ENCODE results near the gene SRGN.
"Not testable (repeated sequence)": the region's sequence is repeated elsewhere in the genome, so short reads cannot be mapped to it uniquely, and the experiment has no call there.

Gene SRGN, protein sequence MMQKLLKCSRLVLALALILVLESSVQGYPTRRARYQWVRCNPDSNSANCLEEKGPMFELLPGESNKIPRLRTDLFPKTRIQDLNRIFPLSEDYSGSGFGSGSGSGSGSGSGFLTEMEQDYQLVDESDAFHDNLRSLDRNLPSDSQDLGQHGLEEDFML

GRCh38 chr10:69087590-69088470 lies at the start of gene SRGN:
TSS of gene SRGN (plus strand) at chr10:69088103. CDS start at chr10:69088158, 55 bp downstream.
- no peak for FAIRE-seq

- FAIRE-seq: not testable (repeated sequence)
Measured at GRCh38 chr10:69040904-69041303, 47.0 kb upstream of the SRGN start.

DNA sequence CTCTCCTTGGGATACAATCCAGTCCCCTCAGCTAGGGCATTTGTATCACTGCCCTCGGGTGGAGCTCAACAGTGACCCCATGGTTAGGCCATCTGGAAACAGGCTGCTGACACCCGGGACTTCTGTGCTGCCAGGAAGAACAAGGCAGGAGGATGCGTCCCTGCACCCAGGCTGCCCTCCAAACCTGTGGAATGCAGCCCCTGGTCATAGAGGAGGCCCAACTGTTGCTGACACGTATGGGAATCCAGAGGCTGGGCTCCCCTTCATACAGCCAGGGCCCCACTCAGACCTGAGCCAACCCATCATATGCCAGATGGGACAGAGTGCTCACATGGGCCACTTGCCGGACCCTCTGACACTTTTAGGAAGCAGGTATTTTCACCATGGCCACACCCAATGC lies 45.5 kb upstream of the SRGN start:
- no peak for FAIRE-seq

DNA sequence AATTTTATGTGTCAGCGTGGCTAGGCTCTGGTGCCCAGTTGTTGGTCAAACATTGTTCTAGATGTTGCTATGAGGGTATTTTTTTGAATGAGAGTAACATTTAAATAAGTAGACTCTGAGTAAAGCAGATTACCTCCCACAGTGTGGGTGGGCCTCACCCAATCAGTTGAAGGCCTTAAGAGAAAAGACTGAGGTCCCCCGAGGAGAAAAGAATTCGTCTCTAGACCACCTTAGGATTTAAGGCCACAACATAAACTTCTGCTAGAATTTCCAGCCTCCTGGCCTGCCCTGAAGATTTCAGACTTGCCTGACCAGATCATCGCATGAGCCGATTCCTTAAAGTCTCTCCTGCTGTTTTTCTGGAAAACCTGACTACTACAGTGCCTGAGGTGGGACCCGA lies 45.1 kb upstream of the SRGN start:
- no peak for FAIRE-seq

DNA sequence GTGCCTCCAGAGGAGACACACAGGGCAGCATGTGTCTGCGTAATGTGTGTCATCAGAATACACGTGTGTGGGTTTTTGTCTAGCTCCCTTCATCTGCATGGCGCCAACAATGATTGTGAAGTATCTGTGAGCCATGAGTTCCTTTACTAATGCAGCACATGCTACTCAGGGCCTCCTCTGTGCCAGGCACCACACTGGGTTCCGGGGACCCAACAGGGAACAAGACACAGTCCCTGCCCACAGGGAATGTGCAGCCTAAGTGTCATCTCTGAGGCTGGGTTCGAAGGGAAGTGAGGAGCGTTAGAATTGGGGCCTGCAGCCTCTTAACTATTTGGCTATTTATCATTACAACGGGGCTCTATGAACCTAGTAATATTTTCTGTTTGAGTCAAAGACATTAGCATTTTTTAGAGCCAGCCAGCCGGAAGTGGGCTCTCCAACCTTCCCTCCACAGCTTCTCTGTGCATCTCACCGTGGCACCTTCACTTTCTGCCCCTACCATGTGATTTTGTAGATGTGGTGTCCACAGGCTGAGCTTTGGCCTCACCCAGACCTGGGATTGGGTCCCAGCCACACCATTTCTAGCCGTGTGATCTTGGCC lies 43.9 kb upstream of the SRGN start:
- no peak for FAIRE-seq

- FAIRE-seq: no peak
Measured at GRCh38 chr10:69044546-69044945, 43.4 kb upstream of the SRGN start.

GRCh38 chr10:69045441-69046300 lies 42.2 kb upstream of the SRGN start:
- no peak for FAIRE-seq

GRCh38 chr10:69047111-69047832 lies 40.6 kb upstream of the SRGN start:
- no peak for FAIRE-seq

GRCh38 chr10:69048103-69048502 lies 39.8 kb upstream of the SRGN start:
- no peak for FAIRE-seq

DNA sequence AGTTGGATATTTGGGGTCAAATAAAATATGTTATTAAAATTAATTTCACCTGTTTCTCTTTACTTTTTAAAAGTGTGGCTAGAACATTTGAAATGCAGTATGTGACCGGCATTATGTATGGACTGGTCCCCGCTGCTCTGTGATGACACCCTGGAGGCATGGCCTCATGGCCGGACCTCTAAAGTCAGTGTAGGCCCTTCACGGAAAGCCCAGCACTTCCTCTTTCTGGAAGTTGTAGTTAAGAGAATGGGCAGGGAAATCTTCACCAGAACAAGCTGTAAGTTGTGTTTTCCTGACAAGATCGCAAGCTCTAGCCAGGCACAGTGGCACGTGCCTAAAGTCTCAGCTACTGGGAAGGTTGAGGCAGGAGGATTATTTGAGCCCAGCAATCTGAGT lies 38.3 kb upstream of the SRGN start:
- FAIRE-seq: no peak

DNA sequence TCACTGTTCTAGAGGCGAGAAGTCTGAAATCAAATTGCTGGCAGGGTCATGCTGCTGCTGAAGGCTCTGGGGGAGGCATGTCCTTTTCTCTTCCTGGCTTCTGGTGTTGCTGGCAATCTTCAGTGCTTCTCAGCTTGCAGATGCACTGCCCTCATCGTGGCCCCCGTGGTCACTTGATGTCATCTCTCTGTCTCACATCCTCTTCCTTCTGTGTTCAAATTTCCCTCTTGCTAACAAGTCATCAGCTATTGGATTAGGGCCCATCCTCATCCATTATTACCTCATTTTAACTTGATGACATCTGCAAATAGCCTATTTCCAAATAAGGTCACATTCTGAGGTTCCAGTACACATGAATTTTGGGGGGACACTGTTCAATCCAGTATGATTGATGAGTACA lies 36.6 kb upstream of the SRGN start:
- FAIRE-seq: no peak

- no peak for FAIRE-seq
Measured at GRCh38 chr10:69051710-69052487, 36.0 kb upstream of the SRGN start.

GRCh38 chr10:69052736-69053135 lies 35.2 kb upstream of the SRGN start:
- no peak for FAIRE-seq

DNA sequence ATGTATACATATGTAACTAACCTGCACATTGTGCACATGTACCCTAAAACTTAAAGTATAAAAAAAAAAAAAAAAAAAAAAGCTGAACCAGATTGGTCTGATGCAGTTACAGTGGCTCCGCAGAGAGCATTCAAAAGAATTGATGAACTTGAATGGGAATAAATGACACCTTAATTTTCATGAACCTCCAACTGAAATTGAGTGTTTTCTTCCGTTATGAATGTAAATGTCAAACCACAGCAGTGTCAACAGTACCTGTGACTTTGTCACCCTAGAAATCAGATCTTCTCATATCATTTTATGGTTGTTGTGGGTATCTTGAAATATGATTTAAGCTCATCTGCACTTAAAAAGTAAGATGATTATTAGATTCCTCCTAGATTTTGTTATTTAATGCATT lies 32.7 kb upstream of the SRGN start:
- FAIRE-seq: no peak

- no peak for FAIRE-seq
Measured at GRCh38 chr10:69056129-69056528, 31.8 kb upstream of the SRGN start.

DNA sequence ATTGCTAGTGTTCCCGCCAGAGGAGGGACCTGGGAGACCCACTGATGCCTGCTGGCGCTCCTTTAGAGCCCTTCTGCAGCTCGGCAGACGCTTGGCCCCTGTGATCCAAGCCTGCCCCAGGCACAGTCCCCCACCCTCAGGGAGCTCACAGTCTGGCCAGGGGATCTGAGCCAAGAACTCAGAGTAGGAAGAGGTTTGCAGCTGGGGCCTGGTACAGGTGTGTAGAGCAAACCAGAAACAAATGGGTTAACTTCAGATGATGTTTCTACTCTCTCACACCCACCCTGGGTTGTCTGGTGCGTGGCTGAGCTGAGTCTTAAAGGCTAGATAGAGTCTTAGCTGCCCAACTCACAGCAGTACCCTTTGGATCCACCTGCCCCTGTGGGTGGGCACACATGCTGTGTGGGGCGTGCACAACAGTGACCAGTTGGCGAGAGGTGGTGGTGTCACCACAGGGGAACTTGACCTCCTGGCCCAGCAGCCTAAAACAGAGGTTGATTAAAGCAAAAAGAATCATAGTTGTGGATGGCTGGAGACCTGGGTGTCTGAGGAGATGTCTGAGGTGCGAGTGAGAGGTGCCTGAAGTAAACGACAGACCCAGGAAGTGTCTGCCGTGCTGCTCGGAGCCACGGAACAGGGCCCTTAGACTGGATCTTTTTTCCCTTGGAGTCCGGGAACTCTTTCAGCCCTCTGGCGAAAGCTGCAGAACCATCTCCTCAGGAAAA lies 31.2 kb upstream of the SRGN start:
- no peak for FAIRE-seq

DNA sequence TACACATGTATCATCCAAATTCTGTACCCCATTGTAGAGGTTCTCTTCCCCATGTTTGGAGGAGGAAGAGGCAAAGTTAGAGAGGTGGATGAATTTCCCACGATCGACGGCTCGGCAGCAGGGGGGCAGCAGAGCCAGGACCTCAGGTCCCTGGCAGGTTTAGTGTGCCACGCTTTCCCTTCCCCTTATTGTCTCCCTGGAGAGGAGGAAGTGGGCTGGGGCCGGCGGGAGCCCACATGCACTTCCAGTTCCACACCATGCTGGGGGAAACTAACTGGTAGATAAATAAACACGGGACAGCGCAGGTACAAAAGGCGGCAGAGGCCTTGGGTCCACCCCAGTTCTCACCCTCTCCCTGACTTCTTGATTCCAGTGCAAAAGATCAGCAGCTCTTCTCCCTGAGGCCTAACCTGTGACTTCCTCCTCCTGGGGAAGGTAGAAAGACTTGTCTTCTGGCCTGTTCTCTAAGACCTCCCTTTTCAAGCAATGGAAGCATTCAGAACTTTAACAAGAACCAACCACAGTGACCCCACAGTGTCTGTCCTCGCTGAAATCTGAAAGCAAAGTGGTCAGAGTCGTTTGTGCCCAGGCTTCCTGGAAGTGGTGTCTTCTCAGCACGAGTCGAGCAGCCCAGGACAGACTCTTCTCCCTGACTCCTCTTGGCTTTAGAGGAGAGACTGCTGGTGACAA lies 30.5 kb upstream of the SRGN start:
- no peak for FAIRE-seq

DNA sequence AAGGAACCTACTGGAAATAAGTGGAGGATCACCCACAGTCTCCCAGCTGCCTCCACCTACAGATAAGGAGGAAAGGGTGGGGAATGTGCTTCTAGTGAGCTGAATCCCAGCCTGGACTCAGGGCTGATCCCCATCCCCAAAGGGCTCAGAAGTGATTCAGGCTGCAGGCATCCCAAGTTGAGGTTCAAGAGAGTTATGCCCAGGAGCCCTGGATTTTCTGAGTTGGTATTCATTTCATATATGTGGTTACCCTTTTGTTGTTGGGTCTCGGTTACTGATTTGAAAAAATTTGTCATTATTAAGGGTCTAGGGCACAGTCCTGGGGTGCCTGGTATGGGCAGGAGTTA lies 30.0 kb upstream of the SRGN start:
- no peak for FAIRE-seq

- FAIRE-seq: no peak
Measured at GRCh38 chr10:69060127-69060798, 27.6 kb upstream of the SRGN start.

Data from G401.6 (cell line).